Fibroblast of pulmonary artery (primary cell): ENCODE data around the gene STAT5A.
A peak's percentile ranks its signal among the peaks of the same experiment; 100 is the strongest.
"Not testable (repeated sequence)": the region's sequence is repeated elsewhere in the genome, so short reads cannot be mapped to it uniquely, and the experiment has no call there.

Experiments used
- DNase-seq: peaks from one replicate; pipeline ENCODE4 v3.0.0-alpha.2; 2010; ENCODE audit warnings: low read depth
- H3K4me3 ChIP-seq: replicated peaks from 2 replicates; pipeline ENCODE4 v1.5.1; 2011; ENCODE audit warnings: low read depth, mild to moderate bottlenecking, control low read depth, low read length, moderate library complexity
- CTCF ChIP-seq: IDR thresholded peaks from 2 replicates; pipeline ENCODE4 v1.5.1; 2011; ENCODE audit warnings: mild to moderate bottlenecking, control low read depth, low read length, inconsistent platforms; ENCODE audit errors: missing control alignments

Gene STAT5A

GRCh38 chr17:42287977-42288802, at the start of gene STAT5A:
TSS of gene STAT5A (plus strand) at chr17:42288498. CDS start at chr17:42289412, 914 bp downstream.
- no peak for TF ChIP-seq CTCF
- peak within 1 kb of the TSS; percentile 52 for H3K4me3 ChIP-seq
- peak; percentile 90 for DNase-seq

- not testable (repeated sequence) for DNase-seq, H3K4me3 ChIP-seq
These were observed 48.7 kb upstream of the STAT5A start for GRCh38 chr17:42239576-42239975.

GRCh38 chr17:42240201-42240600, 48.1 kb upstream of the STAT5A start:
- no peak for TF ChIP-seq CTCF
- peak; percentile 36 for DNase-seq
- no peak overlapping the region for H3K4me3 ChIP-seq

- DNase-seq, H3K4me3 ChIP-seq: not testable (repeated sequence)
These were observed 47.4 kb upstream of the STAT5A start for GRCh38 chr17:42240863-42241262.

- TF ChIP-seq CTCF, result no peak
- H3K4me3 ChIP-seq, result no peak overlapping the region
- no peak for DNase-seq
These were observed 46.4 kb upstream of the STAT5A start for GRCh38 chr17:42241871-42242270.

GRCh38 chr17:42243493-42243982, 44.8 kb upstream of the STAT5A start:
- no peak for TF ChIP-seq CTCF
- H3K4me3 ChIP-seq, result no peak overlapping the region
- no peak for DNase-seq

- H3K4me3 ChIP-seq, DNase-seq: not testable (repeated sequence)
These were observed 44.2 kb upstream of the STAT5A start for GRCh38 chr17:42244116-42244515.

- DNase-seq, H3K4me3 ChIP-seq: not testable (repeated sequence)
These were observed 43.1 kb upstream of the STAT5A start for GRCh38 chr17:42245183-42245582.

GRCh38 chr17:42246515-42246914, 41.8 kb upstream of the STAT5A start:
- DNase-seq, result no peak
- H3K4me3 ChIP-seq, result no peak overlapping the region
- no peak for TF ChIP-seq CTCF
